Heart left ventricle (tissue), 16 donors: ENCODE measurements around the gene SRGAP1. TPM values are rescaled to one million over a fixed set of nuclear protein-coding genes. Genes with fewer than 3 reads are reported as not detected.
A peak's percentile ranks its signal among the peaks of the same experiment; 100 is the strongest.

Source experiments
- ATAC-seq, 4 donors: fragments of 200-7000 bp; cut with Tn5 transposase; one replicate each; pipeline ENCODE4 v1.9.1; 2020 to 2022; ENCODE audit warnings: moderate library complexity in 4 of 4, mild to moderate bottlenecking in 3 of 4, moderate number of reproducible peaks in 1 of 4
- DNase-seq, 5 donors: peaks; one replicate each; pipeline ENCODE4 v3.0.0-alpha.2; 2020
- H3K27ac ChIP-seq, 12 donors: fragments of 200-600 bp; sonication (generic) in 4 of 12; one replicate each; pipeline versions ENCODE4 v1.5.0 to v1.8.0; 2016 to 2022; ENCODE audit warnings: mild to moderate bottlenecking in 2 of 12
- H3K27me3 ChIP-seq, 9 donors: fragments of 200-600 bp; sonication (generic) in 2 of 9; one replicate each; pipeline versions ENCODE4 v1.5.1 to v1.8.0; 2016 to 2022; ENCODE audit warnings: mild to moderate bottlenecking in 3 of 9
- H3K36me3 ChIP-seq, 9 donors: fragments of 200-600 bp; sonication (generic) in 2 of 9; one replicate each; pipeline versions ENCODE4 v1.5.0 to v1.8.0; 2018 to 2022; ENCODE audit warnings: mild to moderate bottlenecking in 2 of 9
- H3K4me1 ChIP-seq, 12 donors: fragments of 200-600 bp; sonication (generic) in 4 of 12; one replicate each; pipeline versions ENCODE4 v1.5.0 to v1.8.0; 2016 to 2022; ENCODE audit warnings: mild to moderate bottlenecking in 3 of 12
- H3K4me3 ChIP-seq, 12 donors: fragments of 200-600 bp; sonication (generic) in 4 of 12; one replicate each; pipeline versions ENCODE4 v1.5.0 to v1.8.0; 2017 to 2022; ENCODE audit warnings: mild to moderate bottlenecking in 9 of 12, moderate library complexity in 4 of 12
- H3K9me3 ChIP-seq, 12 donors: fragments of 200-600 bp; sonication (generic) in 4 of 12; one replicate each; pipeline versions ENCODE4 v1.5.0 to v1.8.0; 2016 to 2022; ENCODE audit warnings: mild to moderate bottlenecking in 1 of 12
- CTCF ChIP-seq, 12 donors: fragments of 200-600 bp; sonication (generic) in 4 of 12; IDR thresholded peaks; one replicate each; pipeline versions ENCODE4 v1.5.0 to v1.8.0; 2018 to 2022; ENCODE audit warnings: antibody characterized with exemption in 12 of 12, mild to moderate bottlenecking in 5 of 12
- POLR2A ChIP-seq, 2 donors: fragments of 450-650 bp; IDR thresholded peaks; one replicate each; pipeline ENCODE4 v1.6.1; 2017; ENCODE audit warnings: antibody characterized with exemption in 2 of 2, mild to moderate bottlenecking in 2 of 2, moderate library complexity in 2 of 2
- WGBS, 4 donors: extraction: QIAGEN DNeasy Blood & Tissue Kit in 2 of 4; methylation state at CpG; one replicate each; pipeline versions ENCODE4 v1.1.5 to v1.1.7; 2013 to 2018; 5-methylcytosine and 5-hydroxymethylcytosine counted together
- intact Hi-C, 10 donors: fragments of 100-400 bp; cut with DNase I; formaldehyde crosslinking; loops; one replicate each; pipeline versions ENCODE4 v1.11.1 to v1.14.2; 2022
- polyA plus RNA-seq, 2 donors: library from polyadenylated mRNA; stranded (reverse); fragments of 200-250 nt; gene quantifications; one replicate each; pipeline ENCODE4 v1.2.3, GENCODE V29; 2013
- total RNA-seq, 9 donors: library from RNA; depleted of rRNA in 2 of 9; stranded (reverse); fragments of >200 nt in 2 of 9; fragmentation: NEBNext Ultra II Directional in 3 of 9; extraction: Animal tissue kit (Norgen Biotek cat#: 25700) in 3 of 9; gene quantifications; one replicate each; pipeline versions ENCODE4 v1.1.0 to v1.2.4, GENCODE V29; 2016 to 2023
- donor health status: ischemic (EF 13 %, LVEDD 7.1; RV severe dilation, severe dysfunction).
- donor health status: healthy with polysubstance abuse.
- donor health status: DM: no; HTN: yes; CAD: no.
- donor health status: DM: no; HTN: no; CAD: no.
- donor health status: ischemic (EF 25% LVEDD 6.9; RV normal size, moderate dysfunction).
- donor health status: ischemic (EF 25% LVEDD 5.7; RV mildly dilated, moderate dysfunction).
- donor health status: healthy.
- donor health status: DM: yes; HTN: yes; CAD: no.
- donor health status: ischemic (EF 35%, LVEDD 5.7; RV mildly dilated, moderate dysfunction).
- donor health status: nonischemic (EF 11% LVEDD 7.7; RV severe dilation, severe dysfunction).
- donor health status: DM: yes; HTN: yes; CAD: no.
- donor health status: PGD.
- donor health status: ischemic (EF 29% LVEDD 5.4; RV normal size, mild dysfunction).
- donor health status: nonischemic (EF 23%, LVEDD 6.1; RV moderate dilation, normal function).

The SRGAP1 gene
- total and polyA plus RNA-seq, 11 donors = 1.3 to 10.6 (median 4.5) TPM

GRCh38 chr12:63880742-63881263 lies 36.3 kb downstream of the SRGAP1 start:
- intact Hi-C loops = no loop called here
- no peaks in the 10 kb centered on the region for H3K27me3 ChIP-seq
- no peaks in the 10 kb centered on the region for H3K36me3 ChIP-seq
- H3K27ac ChIP-seq = no peak overlapping the region
- H3K4me3 ChIP-seq = no peak overlapping the region
- TF ChIP-seq POLR2A (IDR thresholded peaks at IDR 0.05) = no peak
- no peak for DNase-seq
- peaks cover 0 to 9% (median 0%) of the 10 kb centered on the region in 12 donors for H3K4me1 ChIP-seq
- peak in 3 of 4 donors; percentile 24 to 64 (median 36) for ATAC-seq
- H3K9me3 ChIP-seq = no peaks in the 10 kb centered on the region
- WGBS, 4 donors = 47 to 60% (median 55%) methylated on average over 6 of the region's 6 CpGs

GRCh38 chr12:63882844-63883243 lies 38.3 kb downstream of the SRGAP1 start:
- TF ChIP-seq CTCF (IDR thresholded peaks at IDR 0.05) (no peak), POLR2A (IDR thresholded peaks at IDR 0.05) (no peak)

GRCh38 chr12:63885401-63885800 lies 40.9 kb downstream of the SRGAP1 start:
- TF ChIP-seq POLR2A (IDR thresholded peaks at IDR 0.05) (no peak), CTCF (IDR thresholded peaks at IDR 0.05) (no peak)
- H3K27ac ChIP-seq = no peak overlapping the region
- peaks cover 0 to 9% (median 0%) of the 10 kb centered on the region in 12 donors for H3K4me1 ChIP-seq
- H3K9me3 ChIP-seq = no peaks in the 10 kb centered on the region
- H3K4me3 ChIP-seq = no peak overlapping the region
- DNase-seq (no peak), ATAC-seq (no peak)
- intact Hi-C loops = no loop called here
- 96 to 100% (median 98%) methylated on average over 2 of the region's 2 CpGs for WGBS, 4 donors
- no peaks in the 10 kb centered on the region for H3K27me3 ChIP-seq
- no peaks in the 10 kb centered on the region for H3K36me3 ChIP-seq

More at GRCh38 chr12:63882844-63883243, 38.3 kb downstream of the SRGAP1 start:
- H3K27ac ChIP-seq = peak overlapping the region in 1 of 12 donors; percentile 7
- intact Hi-C loops = no loop called here
- no peaks in the 10 kb centered on the region for H3K27me3 ChIP-seq
- no peak overlapping the region for H3K4me3 ChIP-seq
- peak in 3 of 4 donors; percentile 73 to 76 (median 74) for ATAC-seq
- H3K4me1 ChIP-seq = peaks cover 0 to 9% (median 0%) of the 10 kb centered on the region in 12 donors
- WGBS, 4 donors = 41 to 57% (median 46%) methylated on average over 2 of the region's 2 CpGs
- peak in 4 of 5 donors; percentile 21 to 35 (median 27) for DNase-seq
- H3K9me3 ChIP-seq = no peaks in the 10 kb centered on the region
- H3K36me3 ChIP-seq = no peaks in the 10 kb centered on the region

GRCh38 chr12:63888908-63889635 lies 44.6 kb downstream of the SRGAP1 start:
- no peak for TF ChIP-seq CTCF (IDR thresholded peaks at IDR 0.05)
- TF ChIP-seq POLR2A (IDR thresholded peaks at IDR 0.05) = no peak
- H3K4me1 ChIP-seq = peaks cover 0 to 5% (median 0%) of the 10 kb centered on the region in 12 donors
- no peaks in the 10 kb centered on the region for H3K9me3 ChIP-seq
- H3K36me3 ChIP-seq = no peaks in the 10 kb centered on the region
- DNase-seq = no peak
- H3K27me3 ChIP-seq = no peaks in the 10 kb centered on the region
- peak; percentile 21 to 86 (median 54) for ATAC-seq
- no peak overlapping the region for H3K27ac ChIP-seq
- intact Hi-C loops = no loop called here
- 88 to 91% (median 91%) methylated on average over 8 of the region's 8 CpGs for WGBS, 4 donors
- H3K4me3 ChIP-seq = no peak overlapping the region
